ENCODE measurements around the gene GAREM2. TPM values are rescaled to one million over a fixed set of nuclear protein-coding genes. Genes with fewer than 3 reads are reported as not detected.

The GAREM2 gene
- total and polyA plus RNA-seq, 4 experiments from 2014 or later, result 0.14 to 3.6 (median 2.7) TPM

DNA sequence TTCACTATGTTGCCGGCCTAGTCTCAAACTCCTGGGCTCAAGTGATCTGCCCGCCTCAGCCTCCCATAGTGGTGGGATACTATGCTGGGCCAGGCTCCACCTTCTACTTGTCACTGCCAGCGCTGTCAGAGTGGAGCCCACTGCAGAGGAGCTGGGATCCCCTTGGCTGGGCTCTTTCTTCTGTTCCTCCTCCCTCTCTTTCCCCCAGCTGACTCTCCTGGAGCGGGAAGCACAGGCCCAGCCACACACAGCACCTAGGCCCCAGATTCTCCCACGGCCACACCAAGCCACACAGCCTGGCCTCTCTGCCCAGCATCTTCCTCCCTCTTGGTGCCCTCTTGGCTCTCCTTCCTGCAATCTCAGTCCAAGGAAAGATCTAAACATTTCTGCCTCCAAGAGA lies 3.7 kb upstream of the GAREM2 start:
- Histone ChIP-seq H3K36me3 (ENCODE audit: insufficient read depth, low read length) (no peaks in the 10 kb centered on the region), H3K9me3 (ENCODE audit: control insufficient read depth in 1 of 2, low read length in 2 of 2) (no peaks in the 10 kb centered on the region), H3K4me3 (ENCODE audit: low read length in 2 of 2) (no peak overlapping the region), H3K27me3 (ENCODE audit: insufficient read depth, low read length) (peaks cover 10% of the 10 kb centered on the region), H3K4me1 (ENCODE audit: insufficient read depth, low read length) (peaks cover 11% of the 10 kb centered on the region), H3K27ac (ENCODE audit: low read depth, low read length) (no peak overlapping the region)
- Mint-ChIP-seq H3K27ac (no peak overlapping the region), H3K9me3 (no peaks in the 10 kb centered on the region), H3K36me3 (peaks cover 0 to 1% of the 10 kb centered on the region in 2 donors), H3K27me3 (peaks cover 4 to 18% of the 10 kb centered on the region in 2 donors), H3K4me3 (no peak overlapping the region), H3K4me1 (peaks cover under 1 to 13% (median 9%) of the 10 kb centered on the region in 4 donors)
- no peak for DNase-seq
- intact Hi-C loops (cut with micrococcal nuclease), result no loop called here
- POLR2A ChIA-PET (ENCODE audit: partially characterized antibody), result no interaction called here
- CTCF ChIA-PET (ENCODE audit: partially characterized antibody), result no interaction called here

DNA sequence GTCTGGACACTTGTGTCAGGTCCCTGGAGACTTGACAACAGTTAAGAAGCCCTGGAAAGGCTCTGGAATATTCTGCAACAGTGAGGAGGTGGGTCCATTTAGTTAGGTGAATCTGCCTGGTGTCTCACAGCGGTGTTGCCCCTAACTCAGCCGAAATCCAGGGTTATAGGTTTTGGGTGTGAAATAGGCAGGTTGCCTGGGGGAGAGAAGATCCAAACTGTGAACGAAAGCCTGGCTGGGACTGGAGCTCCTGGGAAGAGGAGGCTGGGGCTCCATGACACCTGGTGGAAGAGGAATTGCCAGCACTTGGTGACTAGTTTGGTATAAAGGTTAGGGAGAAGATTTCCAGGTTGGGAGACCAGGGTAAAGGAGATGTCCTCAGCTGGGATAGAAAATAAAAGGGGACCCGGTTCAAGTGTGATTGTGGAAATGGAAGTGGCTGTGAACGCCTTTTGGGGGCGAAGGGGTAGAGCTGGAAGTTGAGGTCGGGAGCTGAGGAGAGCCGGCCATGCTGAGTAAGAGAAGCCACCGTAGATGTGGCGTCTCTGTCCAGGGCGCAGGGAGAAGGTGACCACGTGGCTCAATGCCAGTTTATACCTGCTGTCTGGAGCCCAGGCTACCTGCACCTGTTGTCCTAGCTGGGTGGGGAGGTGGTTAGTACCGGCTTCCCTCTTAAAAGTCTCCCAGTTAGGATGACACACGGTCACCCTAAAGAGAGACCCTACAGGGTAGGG lies 3.0 kb upstream of the GAREM2 start:
- Histone ChIP-seq H3K4me1 (ENCODE audit: insufficient read depth, low read length) (peaks cover 12% of the 10 kb centered on the region), H3K9me3 (ENCODE audit: control insufficient read depth in 1 of 2, low read length in 2 of 2) (no peaks in the 10 kb centered on the region), H3K27ac (ENCODE audit: low read depth, low read length) (no peak overlapping the region), H3K36me3 (ENCODE audit: insufficient read depth, low read length) (no peaks in the 10 kb centered on the region), H3K27me3 (ENCODE audit: insufficient read depth, low read length) (peaks cover 14% of the 10 kb centered on the region), H3K4me3 (ENCODE audit: low read length in 2 of 2) (no peak overlapping the region)
- POLR2A ChIA-PET (ENCODE audit: partially characterized antibody), result interaction anchor here (1.1 kb wide), 1 partner anchor 15 kb away, joined by 4 read pairs; no protein-coding TSS in a partner anchor
- Mint-ChIP-seq H3K4me1 (peaks cover 3 to 18% (median 13%) of the 10 kb centered on the region in 4 donors), H3K9me3 (no peaks in the 10 kb centered on the region), H3K36me3 (peaks cover 0 to 1% of the 10 kb centered on the region in 2 donors), H3K4me3 (peak overlapping the region in 2 of 8 donors; percentile 18 to 45), H3K27me3 (peaks cover 9 to 24% of the 10 kb centered on the region in 2 donors), H3K27ac (no peak overlapping the region)
- DNase-seq, result no peak
- CTCF ChIA-PET (ENCODE audit: partially characterized antibody), result interaction anchor here (0.6 kb wide), 1 partner anchor 219 kb away, joined by 3 read pairs; no protein-coding TSS in a partner anchor
- intact Hi-C loops (cut with micrococcal nuclease), result no loop called here

DNA sequence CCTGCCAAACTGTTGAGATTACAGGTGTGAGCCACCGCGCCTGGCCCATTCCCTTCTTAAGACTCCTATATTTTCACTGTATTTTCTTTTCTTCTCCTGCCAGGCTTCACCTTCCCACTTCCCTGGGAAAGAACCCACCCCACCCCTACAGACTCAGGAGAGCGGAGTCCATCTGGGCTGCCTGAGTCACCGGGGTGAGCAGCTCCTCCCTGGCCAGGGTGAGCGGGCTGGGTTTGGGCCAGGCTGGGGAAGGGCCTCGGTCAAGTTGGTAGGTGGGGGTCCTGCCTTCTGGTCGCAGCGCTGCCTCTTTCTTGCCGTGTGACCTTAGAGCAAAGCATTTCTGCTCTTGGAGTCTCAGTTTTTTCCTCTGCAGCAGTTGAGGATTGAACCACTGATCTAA lies 2.1 kb upstream of the GAREM2 start:
- no peak for DNase-seq
- Histone ChIP-seq H3K27me3 (ENCODE audit: insufficient read depth, low read length) (peaks cover 14% of the 10 kb centered on the region), H3K9me3 (ENCODE audit: control insufficient read depth in 1 of 2, low read length in 2 of 2) (no peaks in the 10 kb centered on the region), H3K4me1 (ENCODE audit: insufficient read depth, low read length) (peaks cover 12% of the 10 kb centered on the region), H3K4me3 (ENCODE audit: low read length in 2 of 2) (no peak overlapping the region), H3K36me3 (ENCODE audit: insufficient read depth, low read length) (no peaks in the 10 kb centered on the region), H3K27ac (ENCODE audit: low read depth, low read length) (no peak overlapping the region)
- Mint-ChIP-seq H3K4me1 (peaks cover 3 to 19% (median 13%) of the 10 kb centered on the region in 4 donors), H3K4me3 (peak overlapping the region in 2 of 8 donors; percentile 12 to 46), H3K36me3 (peaks cover 0 to 1% of the 10 kb centered on the region in 2 donors), H3K9me3 (no peaks in the 10 kb centered on the region), H3K27me3 (peaks cover 13 to 28% of the 10 kb centered on the region in 2 donors), H3K27ac (peak overlapping the region in 1 of 7 donors; percentile 50)
- intact Hi-C loops (cut with micrococcal nuclease), result no loop called here
- ChIA-PET CTCF (ENCODE audit: partially characterized antibody) (no interaction called here), POLR2A (ENCODE audit: partially characterized antibody) (interaction anchor here (1.1 to 1.3 kb wide), 2 partner anchors 14 to 175 kb away, joined by 3 to 4 read pairs; no protein-coding TSS in a partner anchor)

DNA sequence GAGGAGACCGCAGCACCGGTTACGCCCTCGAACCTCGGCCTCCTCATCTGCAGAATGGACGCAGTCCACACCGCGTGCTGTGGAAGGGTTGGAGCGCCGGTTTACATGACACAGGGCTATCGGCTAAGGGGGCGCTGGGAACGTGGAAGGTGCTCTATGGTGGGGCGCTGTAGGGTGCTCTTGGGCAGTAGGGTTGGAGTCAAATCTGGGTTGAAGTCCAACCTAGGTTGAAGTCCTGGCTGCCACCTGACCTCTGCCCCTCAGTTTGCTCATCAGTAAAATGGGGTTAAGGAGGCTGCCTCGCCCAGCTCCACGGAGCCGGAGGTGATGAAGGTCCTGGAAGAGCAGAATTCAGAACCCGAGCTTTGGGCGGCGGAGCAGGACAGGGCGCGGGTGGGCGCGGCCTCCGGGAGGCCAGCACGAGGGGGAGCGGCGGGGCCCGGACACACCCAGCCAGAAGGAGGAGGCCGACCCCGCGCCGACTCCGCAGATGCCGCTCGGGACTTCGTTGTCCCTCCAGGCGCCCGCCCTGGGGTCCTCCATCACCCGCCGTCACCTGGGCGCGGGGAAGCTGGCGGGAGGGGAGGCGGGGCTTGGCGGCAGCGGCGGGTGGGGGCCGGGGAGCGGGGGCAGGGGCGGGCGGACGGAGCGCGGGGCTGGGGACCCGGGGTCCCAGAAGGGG lies 558 bp upstream of the GAREM2 start:
- Histone ChIP-seq H3K27ac (ENCODE audit: low read depth, low read length) (no peak overlapping the region), H3K9me3 (ENCODE audit: control insufficient read depth in 1 of 2, low read length in 2 of 2) (no peaks in the 10 kb centered on the region), H3K27me3 (ENCODE audit: insufficient read depth, low read length) (peaks cover 14% of the 10 kb centered on the region), H3K4me3 (ENCODE audit: low read length in 2 of 2) (peak overlapping the region in 1 of 2 donors; percentile 24), H3K4me1 (ENCODE audit: insufficient read depth, low read length) (peaks cover 12% of the 10 kb centered on the region), H3K36me3 (ENCODE audit: insufficient read depth, low read length) (no peaks in the 10 kb centered on the region)
- peak overlapping the region in 2 of 7 donors; percentile 8 to 50 for H3K27ac Mint-ChIP-seq
- peak overlapping the region; percentile 60 to 89 (median 78) for H3K4me3 Mint-ChIP-seq
- no peaks in the 10 kb centered on the region for H3K9me3 Mint-ChIP-seq
- ChIA-PET CTCF (ENCODE audit: partially characterized antibody) (interaction anchor here (1.3 kb wide), 1 partner anchor 12 kb away, joined by 4 read pairs; no protein-coding TSS in a partner anchor), POLR2A (ENCODE audit: partially characterized antibody) (interaction anchor here (1.3 to 2.1 kb wide), 2 partner anchors 12 to 173 kb away, joined by 3 to 11 read pairs; no protein-coding TSS in a partner anchor)
- intact Hi-C loops (cut with micrococcal nuclease), result no loop called here
- H3K4me1 Mint-ChIP-seq, result peaks cover 3 to 19% (median 13%) of the 10 kb centered on the region in 4 donors
- no peak for DNase-seq
- peaks cover 17 to 35% of the 10 kb centered on the region in 2 donors for H3K27me3 Mint-ChIP-seq
- H3K36me3 Mint-ChIP-seq, result peaks cover 0 to 1% of the 10 kb centered on the region in 2 donors

DNA sequence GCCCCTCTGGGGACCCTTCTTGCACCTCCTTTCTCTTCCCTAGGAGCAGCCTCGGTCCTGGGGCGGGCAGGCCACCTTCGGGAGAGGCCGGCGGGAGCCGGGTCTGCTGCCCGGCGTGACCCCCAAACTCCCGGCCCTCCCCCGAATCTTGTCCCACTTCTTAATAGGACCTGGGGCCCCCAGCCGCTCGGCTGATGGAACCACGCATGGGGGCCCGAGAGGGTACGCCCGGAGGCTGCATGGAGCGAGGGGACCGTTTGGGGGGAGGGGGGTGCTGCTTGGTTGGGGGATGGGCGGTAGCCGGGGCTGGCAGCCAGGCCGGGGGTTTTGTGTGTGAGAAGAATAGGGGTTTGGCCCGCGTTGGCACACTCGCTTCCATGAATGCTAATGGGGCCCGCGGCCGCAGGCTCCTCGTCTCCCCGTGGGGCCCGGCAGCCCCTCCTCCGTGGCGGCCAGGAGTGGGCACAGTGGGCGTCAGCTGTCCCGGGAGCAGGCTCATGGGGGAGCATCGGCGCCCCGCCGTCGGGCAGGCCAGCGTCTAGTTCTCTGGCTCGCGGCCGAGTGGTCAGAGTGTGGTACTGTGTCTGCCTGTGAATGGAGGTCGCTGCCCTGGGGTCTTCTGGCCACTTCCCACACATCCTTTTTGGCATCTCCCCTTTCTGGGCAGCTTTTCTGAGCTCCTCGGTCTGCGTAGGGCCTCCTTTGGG lies 1.0 kb downstream of the GAREM2 start:
- no peak overlapping the region for H3K27ac ChIP-seq (ENCODE audit: low read depth, low read length)
- POLR2A ChIA-PET (ENCODE audit: partially characterized antibody), result interaction anchor here (1.8 to 2.1 kb wide), 2 partner anchors 10 to 11 kb away, joined by 11 read pairs; no protein-coding TSS in a partner anchor
- Mint-ChIP-seq H3K27me3 (peaks cover 17 to 37% of the 10 kb centered on the region in 2 donors), H3K27ac (peak overlapping the region in 1 of 7 donors; percentile 46), H3K4me1 (peaks cover 3 to 19% (median 13%) of the 10 kb centered on the region in 4 donors), H3K36me3 (peaks cover 0 to 1% of the 10 kb centered on the region in 2 donors), H3K9me3 (no peaks in the 10 kb centered on the region), H3K4me3 (peak overlapping the region; percentile 67 to 91 (median 77))
- no peaks in the 10 kb centered on the region for H3K36me3 ChIP-seq (ENCODE audit: insufficient read depth, low read length)
- intact Hi-C loops (cut with micrococcal nuclease), result no loop called here
- DNase-seq, result no peak
- H3K4me1 ChIP-seq (ENCODE audit: insufficient read depth, low read length), result peaks cover 12% of the 10 kb centered on the region
- CTCF ChIA-PET (ENCODE audit: partially characterized antibody), result interaction anchor here (3.1 kb wide), 1 partner anchor 11 kb away, joined by 17 read pairs; no protein-coding TSS in a partner anchor
- H3K27me3 ChIP-seq (ENCODE audit: insufficient read depth, low read length), result peaks cover 14% of the 10 kb centered on the region
- H3K4me3 ChIP-seq (ENCODE audit: low read length in 2 of 2), result no peak overlapping the region
- no peaks in the 10 kb centered on the region for H3K9me3 ChIP-seq (ENCODE audit: control insufficient read depth in 1 of 2, low read length in 2 of 2)

DNA sequence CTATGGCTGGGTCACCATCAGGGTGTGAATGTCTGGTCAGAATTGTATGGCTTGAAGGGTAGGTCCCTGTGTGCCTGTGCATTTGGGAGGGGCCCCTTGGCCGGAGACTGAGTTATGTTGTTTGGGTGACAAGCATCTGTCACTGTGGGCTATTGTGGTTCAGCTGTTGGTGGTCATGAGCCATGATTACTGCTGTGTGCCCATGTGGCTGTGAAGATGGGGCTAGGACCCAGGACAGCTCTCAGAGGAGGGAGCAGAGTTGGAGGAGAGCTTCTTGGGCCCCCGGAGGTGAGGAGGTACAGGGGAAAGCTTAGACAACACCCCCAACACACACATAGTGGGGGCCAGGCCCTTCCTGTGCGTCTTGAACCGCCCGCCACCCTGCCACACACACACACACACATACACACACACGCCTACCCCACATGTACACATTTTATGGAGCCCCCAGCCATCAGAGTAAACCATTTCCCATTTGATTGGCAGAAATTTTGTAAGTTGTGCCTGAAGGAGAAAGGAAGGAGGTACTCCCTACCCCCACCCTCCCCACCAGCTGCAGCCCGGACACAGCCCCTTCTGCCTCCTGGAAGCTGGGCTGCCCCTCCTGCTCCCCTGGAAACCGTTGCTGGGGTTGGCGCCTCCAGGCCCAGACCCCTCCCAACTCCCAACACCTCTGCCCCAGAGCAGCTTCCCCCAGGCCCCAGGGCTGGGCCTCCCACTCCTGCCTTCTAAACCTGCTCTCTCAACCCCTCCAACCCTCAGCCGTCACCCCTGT lies 2.0 kb downstream of the GAREM2 start:
- H3K27ac ChIP-seq (ENCODE audit: low read depth, low read length), result no peak overlapping the region
- CTCF ChIA-PET (ENCODE audit: partially characterized antibody), result interaction anchor here (1.3 to 3.1 kb wide), 2 partner anchors 10 to 13 kb away, joined by 3 to 17 read pairs; no protein-coding TSS in a partner anchor
- POLR2A ChIA-PET (ENCODE audit: partially characterized antibody), result interaction anchor here (1.8 kb wide), 1 partner anchor 10 kb away, joined by 11 read pairs; no protein-coding TSS in a partner anchor
- peaks cover 20 to 37% of the 10 kb centered on the region in 2 donors for H3K27me3 Mint-ChIP-seq
- H3K4me3 ChIP-seq (ENCODE audit: low read length in 2 of 2), result no peak overlapping the region
- no peak for DNase-seq
- intact Hi-C loops (cut with micrococcal nuclease), result no loop called here
- no peaks in the 10 kb centered on the region for H3K36me3 ChIP-seq (ENCODE audit: insufficient read depth, low read length)
- H3K36me3 Mint-ChIP-seq, result peaks cover 0 to 1% of the 10 kb centered on the region in 2 donors
- H3K9me3 Mint-ChIP-seq, result no peaks in the 10 kb centered on the region
- no peak overlapping the region for H3K27ac Mint-ChIP-seq
- no peaks in the 10 kb centered on the region for H3K9me3 ChIP-seq (ENCODE audit: control insufficient read depth in 1 of 2, low read length in 2 of 2)
- peak overlapping the region in 7 of 8 donors; percentile 67 to 91 (median 78) for H3K4me3 Mint-ChIP-seq
- H3K4me1 ChIP-seq (ENCODE audit: insufficient read depth, low read length), result peaks cover 18% of the 10 kb centered on the region
- H3K4me1 Mint-ChIP-seq, result peaks cover 7 to 24% (median 18%) of the 10 kb centered on the region in 4 donors
- peaks cover 14% of the 10 kb centered on the region for H3K27me3 ChIP-seq (ENCODE audit: insufficient read depth, low read length)
